Germinal center (tissue), 1 donor: ENCODE measurements around the gene SULF2.

Source experiments
- DNase-seq: peaks from one replicate; pipeline ENCODE4 v3.0.0; 2012; ENCODE audit warnings: mixed read lengths, low spot score

The SULF2 gene

DNA sequence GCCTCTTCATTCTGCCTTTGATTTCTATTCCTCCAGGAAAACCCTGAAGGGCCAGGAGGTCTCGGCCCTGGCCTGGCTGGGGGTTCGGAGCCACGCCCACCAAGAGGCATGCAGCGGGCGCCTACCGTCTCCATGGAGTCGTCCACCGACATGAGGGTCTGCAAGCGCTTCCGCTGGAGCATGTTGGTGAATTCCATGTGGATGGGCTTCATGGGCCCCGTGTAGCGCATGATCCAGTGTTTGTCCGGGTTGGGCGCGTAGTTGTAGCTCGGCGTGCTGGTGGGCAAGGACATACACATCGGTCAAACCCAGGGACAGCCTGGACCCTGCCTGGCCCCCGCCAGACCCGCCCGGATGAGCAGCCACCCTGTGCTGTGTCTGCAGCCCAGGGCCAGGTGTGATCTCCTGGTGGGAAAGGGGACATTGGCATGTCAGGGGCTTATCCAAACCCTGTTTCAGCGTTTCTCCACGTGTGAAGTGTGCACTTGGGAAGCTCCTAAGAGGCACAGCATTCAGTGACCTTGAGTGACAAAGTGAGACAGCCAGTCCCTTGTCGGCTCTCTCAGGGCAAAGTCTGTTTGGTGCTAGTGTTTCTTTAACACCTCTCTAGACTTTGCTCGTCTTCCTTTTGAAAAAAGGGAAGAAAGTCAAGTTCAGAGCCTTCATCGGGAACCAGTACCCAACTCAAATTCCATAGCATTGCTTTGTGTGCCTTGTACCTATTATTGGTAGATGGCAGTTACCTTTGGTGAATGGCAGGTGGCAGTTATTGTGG lies 100.8 kb downstream of the SULF2 start:
- no peak for DNase-seq

DNA sequence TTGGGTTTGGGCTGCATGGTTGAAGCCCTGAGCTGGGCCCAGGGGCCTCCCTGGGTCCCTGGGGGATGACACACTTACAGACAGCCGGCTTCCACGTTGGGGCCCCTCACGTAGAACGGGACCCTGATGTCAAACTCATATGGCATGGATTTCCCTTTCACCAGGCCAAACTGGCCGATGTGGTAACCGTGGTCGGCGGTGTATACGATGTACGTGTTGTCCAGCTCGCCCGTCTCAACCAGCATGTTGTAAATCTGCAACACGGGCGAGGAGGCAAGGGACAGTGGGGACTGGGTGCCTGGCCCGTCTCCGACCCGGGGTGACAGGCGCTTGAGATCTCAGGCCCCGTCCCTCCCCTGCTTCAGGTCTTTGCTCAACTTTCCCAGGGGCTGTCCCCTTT lies 102.4 kb downstream of the SULF2 start:
- DNase-seq, result no peak

DNA sequence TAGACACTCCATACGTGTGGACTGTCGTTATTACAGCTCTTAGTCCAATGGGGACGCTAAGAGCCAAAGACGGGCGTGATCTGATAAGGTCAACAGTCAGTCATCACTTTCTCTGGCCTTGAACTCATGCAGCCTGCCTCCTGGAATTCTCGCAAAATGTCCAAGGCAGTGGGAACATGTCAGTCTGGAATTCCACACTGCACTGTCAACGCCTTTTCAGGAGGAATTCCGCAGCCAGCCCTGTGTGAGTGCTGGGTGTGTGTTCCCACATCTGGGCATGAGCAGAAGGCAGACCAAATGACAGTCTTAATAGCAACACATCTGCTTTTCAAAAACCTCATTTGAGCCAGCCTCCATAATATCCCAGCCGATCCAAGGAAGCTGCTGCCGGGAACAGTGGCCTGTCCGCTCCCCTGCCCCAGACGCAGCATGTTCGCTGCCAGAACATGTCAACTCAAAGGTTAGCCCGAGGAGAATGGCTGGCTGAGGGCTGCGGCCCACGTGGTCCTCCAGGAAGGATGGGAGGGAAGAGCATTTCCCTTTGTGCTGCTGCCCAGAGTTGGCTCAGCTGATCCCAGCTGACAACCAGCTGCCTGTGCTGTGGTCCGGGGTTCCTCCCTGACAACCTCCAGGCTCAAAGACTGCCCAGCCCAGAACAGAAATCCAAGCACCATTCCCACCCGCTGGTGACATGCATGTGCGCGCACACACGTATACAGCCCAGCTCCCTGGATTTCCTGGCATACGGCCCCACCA lies 103.1 kb downstream of the SULF2 start:
- DNase-seq, result no peak

DNA sequence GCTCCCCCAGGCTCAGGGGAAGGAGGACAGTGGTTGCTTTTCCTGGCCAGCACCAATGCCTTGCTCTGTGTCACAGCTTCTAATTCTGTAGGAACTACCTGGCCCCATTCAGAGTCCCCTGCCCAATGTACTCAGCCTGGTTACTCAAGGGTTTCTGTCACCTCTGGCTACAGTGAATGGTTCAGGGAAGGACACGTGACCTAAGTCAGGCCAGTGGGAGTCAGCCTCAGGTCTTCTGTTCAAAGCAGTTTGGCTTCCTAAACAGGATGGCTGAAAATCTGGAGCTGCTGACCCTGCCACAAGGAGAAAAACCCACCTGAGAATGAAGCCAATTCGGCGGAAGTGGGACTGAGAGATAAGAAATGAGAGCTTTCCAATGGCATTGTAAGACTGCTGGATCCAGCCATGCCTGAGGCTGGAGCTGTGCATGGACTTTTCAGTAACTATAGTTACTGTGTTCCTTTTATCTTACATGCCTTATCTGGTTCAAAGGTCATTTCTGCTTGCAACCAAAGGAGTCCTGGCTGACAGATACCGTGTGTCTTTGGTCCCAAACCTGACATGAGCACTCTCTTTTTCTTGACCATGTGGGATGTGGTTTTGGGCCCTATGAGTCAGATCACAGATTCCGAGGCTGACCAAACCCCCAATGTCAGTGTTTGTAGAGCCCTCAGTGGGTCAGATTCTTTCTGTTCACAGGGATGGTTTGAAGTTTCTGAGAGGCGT lies 104.3 kb downstream of the SULF2 start:
- no peak for DNase-seq

DNA sequence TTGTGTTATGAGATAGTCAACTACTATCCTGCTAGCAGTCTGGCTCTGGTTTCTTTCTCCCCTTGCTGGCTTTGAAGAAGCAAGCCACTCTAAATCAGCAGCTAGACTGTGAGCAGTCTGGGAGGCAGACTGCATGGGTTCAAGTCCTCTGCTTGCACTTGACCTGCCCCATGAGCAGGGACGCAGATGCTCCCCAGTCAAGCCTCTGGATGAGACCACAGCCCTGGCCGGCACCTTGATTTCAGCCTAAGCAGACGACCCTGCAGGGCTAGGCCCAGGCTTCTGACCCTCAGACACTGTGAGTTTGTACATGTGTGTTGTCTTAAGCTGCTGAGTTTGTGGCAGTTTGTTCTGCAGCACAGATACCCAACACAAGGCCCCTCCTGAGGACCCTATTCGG lies 105.8 kb downstream of the SULF2 start:
- DNase-seq, result no peak

DNA sequence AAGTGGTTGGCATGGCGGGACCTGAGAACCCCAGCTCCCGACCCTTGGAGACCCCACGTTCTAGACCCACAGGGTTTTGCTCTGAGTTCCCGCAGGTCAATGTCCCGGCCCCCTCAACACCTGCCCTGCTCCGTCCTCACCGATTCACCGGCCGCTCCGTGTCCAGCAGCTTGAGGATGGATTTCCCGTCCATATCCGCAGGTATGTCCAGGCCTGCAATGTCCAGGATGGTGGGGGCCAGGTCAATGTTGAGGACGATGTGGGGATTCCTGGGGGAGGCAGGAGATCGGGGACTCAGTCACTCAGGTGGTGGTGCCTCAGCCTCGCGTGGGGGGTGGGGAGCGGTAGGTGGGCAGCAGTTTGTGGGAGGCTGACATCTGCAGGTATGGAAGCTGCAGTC lies 106.7 kb downstream of the SULF2 start:
- DNase-seq, result no peak

DNA sequence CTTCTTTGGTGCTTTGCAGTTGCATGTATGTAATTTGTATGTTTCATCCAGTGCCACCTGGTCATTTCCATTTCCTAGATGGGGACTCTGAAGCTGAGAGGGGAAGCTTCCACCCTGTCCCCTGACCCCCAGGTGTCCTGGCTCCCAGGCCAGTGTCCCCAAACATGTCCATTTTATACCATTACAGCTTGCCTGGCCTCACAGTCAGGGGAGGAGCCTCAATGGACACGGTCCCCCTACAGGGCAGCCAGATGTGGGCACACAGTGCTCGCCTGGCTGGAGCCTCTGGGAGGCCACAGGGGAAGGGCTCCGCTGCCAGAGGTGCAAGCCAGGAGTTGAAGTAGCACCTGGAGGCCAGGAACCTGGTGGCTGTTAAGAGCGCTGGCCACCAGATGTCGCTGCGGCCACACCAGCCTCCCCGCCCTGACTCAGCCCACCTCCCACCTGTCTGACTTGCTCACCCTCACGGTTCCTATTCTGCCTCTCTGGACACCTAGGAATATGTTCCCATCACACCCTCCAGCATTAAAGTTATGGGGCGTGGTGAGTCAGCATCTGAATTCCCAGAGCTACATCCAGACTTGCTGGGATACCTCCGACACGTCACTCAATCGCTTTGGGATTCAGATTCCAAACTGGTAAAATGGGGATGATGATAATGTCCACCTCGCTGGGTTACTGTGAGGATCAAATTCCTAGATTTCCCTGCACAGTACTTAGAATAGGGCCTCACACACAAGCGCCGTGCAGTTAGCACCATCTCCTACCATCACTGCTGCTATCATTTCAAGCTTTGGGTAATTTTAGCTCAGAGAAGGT lies 107.4 kb downstream of the SULF2 start:
- DNase-seq, result peak; percentile 76

DNA sequence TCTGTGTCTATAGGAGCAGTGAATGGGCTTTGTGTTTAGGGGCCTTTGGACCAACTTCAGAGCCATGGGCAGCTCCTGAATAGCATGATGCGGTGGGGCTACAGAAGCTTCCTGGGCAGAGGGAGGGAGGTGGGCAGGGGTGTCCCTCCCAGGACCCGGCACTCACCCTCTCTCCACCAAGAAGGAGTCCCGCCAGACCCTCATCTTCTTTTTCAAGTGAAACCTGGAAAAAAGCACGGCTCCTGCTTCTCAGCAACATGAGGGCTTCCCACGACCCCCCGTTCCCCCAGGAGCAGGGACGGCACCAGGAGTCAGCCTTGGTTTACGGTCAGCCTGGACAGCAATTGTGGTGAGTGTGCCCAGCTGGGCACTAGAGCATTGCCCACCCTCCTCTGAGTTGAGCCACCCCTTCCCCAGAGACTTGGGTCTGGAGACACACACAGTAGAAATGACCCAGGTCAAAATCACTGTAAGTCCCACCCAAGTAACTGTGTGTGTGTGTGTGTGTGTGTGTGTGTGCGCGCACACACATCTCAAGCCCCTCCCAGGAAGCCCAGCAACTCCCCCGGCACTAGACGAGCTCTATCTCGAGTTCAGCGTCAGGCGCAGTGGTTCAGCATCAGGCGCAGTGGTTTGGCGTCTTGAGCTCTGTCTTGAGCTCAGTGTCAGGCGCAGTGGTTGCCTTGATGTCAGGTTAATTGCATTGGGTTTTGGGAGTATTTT lies 108.2 kb downstream of the SULF2 start:
- no peak for DNase-seq

DNA sequence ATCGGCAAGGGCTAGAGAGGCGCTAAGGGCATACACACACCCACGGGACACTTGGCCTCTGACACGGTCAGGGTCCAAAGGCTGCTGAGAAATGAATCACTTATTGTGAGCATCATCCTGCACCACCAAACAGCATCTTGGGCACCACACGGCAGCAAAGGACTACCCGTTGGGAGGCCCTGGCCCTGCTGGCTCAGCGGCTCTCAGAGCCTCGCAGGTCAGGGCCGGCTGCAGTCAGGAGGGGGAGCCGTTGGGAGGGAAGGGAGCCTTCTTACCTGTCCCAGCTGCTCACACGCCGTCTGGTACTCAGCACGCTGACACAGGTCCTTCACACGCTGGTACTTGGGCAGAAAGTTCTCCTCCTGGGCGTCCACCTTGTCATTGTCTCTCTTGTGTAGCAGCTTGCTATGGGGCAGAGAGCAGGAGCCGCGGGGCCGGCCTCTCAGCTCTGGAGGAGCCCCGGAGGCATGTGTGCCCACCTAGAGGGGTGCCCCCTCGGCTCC lies 109.0 kb downstream of the SULF2 start:
- DNase-seq, result no peak

DNA sequence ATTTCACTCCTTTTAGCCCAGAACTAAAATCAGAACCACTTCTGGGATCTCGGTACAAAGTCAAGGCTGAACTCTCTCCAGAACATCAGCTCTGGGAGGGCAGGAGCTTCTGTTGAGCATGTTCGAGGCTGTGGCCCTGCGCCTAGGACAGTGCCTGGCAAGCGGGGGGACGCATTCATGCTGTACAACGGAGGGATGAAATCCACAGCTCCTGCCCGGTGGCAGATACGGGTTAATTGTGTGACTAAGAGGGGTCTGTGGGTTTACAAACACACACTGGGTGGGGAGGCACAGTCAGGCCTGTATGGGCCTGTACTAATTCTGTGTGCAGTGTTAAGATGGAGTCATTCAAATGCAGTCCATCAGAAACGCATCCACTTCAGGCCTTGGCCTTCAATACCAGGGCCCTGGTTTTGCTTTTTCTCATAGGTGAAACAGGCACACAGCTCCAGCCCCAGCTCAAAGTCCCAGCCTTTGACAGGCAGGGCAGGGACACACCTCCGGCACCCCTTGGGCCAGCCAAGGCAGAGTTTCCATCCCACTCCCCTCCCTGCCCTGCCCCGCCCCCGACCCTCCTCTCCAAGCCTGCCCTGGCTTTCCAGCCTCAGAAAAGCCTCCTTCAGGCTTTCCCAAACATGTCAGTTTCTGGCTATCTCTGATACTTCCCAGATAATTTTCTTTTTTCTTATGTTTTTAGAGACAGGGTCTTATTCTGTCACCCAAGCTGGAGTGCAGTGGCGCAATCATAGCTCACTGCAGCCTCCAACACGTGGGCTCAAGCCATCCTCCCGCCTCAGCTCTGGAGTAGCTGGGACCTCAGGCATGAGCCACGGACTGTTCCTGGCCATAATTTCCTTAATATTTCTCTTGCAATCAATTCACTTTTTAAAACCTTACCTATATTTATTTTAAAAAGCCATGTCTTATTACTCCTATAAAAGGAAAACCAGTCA lies 109.8 kb downstream of the SULF2 start:
- DNase-seq, result no peak

DNA sequence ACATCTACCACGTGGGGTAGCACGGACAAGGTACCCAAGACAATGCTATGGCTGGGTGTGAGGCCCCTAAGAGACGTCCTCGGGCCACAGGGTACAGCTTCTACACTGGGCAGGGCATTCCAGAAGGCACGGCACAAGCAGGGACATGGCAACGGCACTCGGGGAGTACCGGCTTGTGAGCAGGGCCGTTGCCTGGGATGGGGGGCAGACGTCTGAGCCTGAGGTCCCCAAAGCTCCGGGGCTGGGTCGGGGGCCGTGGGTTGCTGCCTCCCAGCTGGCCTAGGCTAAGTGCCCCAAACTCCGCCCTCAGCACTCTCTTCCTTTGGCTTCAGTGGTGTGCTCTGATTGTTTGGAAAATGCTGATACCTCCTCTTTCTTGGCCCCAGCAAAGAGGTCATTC lies 110.6 kb downstream of the SULF2 start:
- no peak for DNase-seq

DNA sequence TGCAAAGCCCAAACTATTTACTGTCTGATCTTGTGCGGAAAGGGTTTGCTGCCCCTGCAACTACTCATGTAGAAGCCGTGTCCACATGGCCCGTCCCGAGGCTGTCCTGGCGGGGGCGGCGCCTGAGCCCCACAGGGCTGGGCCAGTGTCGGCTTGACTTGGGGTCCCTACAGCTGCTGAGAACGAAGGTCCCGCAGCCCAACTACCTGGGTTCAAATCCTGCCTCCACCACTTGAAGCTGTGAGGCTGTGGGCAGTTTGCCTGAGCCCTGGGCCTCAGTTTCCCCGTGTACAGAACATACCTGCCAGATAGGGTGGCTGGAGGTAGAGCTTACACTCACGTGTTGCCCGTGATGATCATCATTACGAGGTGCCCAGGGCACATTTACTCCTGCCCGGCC lies 111.1 kb downstream of the SULF2 start:
- no peak for DNase-seq

DNA sequence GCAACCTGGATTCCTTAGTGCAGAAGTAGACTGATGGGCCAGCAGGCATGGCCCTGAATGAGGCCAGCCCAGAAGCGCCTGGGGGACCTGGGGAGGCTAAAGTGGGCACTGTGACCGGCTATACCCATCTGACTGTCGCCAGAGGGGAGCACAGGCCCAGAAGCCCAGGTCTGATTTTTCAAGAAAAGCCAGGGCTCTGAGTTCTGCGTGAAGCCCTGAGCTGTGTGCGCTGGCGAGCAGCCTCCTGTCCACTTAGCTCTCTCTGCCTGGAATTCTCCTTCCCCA lies 111.7 kb downstream of the SULF2 start:
- no peak for DNase-seq

DNA sequence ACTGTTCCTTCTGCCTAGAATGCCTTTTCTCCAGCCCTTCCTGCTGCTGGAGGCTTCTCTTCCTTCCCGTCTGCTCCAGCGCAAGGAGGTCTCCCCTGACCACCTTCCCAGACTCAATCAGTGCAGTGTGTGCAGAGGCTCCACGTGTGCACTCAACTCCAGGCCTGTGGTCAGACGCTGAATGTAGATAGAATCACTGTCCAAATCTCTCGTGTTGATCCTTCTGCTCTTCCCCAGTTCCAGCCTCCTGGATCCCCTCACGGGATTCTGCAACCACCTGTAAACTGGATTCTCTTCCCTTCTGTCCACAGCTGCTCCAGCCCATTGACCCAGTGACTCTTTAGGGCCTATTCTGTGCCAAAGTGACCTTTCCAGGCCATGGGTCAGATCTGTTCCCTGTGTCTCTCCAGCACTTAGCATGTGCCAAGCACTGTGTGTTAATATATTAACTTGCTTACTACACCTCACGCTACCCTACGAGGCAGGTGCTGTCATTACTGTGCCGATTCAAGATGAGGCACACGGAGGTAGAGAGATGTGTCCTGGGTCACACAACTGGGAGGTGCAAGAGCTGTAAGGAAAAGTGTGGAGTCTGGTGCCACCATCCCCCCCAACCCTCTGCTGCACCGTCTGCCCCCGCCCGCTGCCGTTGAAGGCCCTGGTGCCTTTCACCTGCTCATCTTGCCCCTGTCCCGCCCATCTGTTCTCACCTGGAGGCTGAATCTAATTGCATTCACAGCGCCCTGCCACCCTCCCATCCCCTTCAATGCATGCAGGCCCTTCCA lies 112.2 kb downstream of the SULF2 start:
- DNase-seq, result no peak

DNA sequence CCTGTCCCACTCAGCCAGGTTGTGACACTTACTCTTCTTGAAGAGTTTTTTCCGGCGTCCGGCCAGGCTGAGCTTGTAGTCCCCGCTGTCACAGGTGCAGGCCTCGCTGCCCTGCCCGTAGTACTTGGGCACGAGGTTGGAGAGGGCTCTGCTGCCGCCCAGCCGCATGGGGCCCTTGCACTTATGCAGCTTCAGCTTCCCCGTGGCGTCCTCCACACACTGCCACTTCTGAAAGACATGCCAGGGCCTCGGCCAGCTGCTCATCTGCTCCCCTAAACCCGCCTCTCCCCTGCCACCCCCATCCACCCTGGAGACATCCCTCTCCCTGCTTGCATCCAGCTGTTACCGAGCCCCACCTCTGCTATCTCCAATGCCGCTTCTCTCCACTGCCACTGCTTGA lies 113.1 kb downstream of the SULF2 start:
- no peak for DNase-seq

DNA sequence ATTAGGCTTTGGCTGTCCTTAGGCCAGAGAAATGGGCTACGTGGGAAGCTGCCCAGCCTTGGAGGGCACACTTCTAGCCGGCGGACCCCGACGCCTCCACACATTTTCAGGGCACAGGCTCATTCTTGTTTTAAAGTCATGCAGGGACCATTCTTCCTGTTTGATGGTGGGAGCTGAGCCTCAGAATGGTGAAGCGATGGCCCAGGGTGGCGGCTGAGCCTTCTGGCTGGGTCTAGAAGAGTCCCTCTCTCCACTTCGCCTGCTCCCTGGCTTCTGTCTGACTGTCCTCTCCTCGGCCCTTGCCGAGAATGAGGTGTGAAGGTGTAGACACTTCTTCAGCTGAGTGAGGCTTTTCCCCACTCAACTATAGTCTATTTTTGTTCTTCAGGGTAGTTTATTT lies 114.4 kb downstream of the SULF2 start:
- no peak for DNase-seq

DNA sequence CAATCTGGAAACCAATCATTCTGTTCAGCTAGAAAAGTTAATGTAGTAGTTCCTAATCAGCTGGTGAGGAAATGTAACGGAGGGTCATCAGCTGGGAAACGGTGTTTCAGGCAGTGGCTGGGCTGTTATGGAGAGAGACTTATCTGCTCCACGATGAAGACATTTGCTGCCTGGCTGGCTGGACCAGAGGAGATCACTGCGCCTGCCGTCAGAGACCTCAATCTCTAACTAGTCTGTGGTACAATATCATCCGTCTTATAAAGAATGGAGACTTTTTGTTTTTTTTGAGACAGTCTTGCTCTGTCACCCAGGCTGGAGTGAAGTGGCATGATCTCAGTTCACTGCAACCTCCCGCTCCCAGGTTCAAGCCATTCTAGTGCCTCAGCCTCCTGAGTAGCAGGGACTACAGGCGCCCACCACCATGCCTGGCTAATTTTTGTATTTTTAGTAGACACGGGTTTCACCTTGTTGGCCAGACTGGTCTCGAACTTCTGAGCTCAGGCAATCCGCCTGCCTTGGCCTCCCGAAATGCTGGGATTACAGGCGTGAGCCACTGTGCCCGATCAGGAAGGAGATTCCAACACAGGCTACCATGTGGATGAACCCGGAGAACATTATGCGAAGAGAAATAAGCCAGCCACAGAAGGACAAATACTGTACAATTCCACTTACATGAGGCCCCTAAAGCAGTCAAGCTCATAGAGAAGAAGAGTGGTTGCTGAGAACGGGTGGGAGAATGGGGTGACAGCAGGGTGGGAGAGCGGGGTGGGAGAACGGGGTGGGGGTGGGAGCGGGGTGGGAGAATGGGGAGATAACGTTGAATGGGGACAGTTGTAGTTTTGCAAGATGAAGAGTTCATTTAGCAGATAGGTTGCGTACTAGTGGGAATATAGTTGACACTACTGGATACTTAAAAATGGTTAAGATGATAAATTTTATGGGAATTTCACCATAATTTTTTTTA lies 115.1 kb downstream of the SULF2 start:
- DNase-seq, result no peak

DNA sequence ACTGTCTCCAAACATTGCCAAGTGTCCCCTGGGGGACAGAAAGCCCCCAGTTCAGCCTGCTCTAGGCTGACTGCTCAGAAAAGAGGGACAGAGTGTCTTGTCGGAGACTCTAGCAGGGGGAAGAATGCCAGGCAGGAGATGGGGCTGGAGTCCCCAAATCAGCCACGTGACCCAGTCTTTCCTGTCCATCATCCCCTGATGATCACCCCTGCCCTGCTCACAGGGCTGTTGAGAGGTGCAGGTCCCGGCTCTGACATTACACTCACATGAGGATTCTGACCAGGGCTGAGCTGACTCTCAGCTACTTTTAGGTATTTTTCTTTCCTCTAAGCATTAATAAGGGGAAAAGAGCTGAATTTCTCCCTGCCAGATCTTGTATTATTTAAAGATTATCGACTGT lies 115.8 kb downstream of the SULF2 start:
- DNase-seq, result no peak

DNA sequence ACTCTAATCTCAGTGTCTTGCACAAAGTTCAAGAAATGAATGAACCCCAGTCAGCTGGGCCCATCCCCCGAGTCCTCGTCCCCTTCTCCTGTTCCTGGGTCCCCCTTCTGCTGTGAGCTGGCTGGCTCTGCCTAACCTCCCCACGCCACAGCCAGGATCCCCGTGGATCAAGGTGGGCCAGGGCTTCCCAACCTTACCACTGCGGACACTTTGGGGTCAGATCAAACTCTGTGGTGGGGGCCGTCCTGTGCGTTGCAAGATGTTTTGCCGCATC lies 116.2 kb downstream of the SULF2 start:
- DNase-seq, result no peak
